Activated naive CD4-positive, alpha-beta T cell treated with anti-CD3 and anti-CD28 coated beads, Interleukin-2, amount 10 ng/mL, durations not matched to agents 7 days and 5 days (primary cell): Measurements from ENCODE around the gene CENPF.
"Not testable (repeated sequence)": the region's sequence is repeated elsewhere in the genome, so short reads cannot be mapped to it uniquely, and the experiment has no call there.

Experiments
- CTCF ChIA-PET: fragments of 350-600 bp; sonication (Branson Sonifier 250); formaldehyde crosslinking; loops from one replicate; lab custom pipeline; 2021; ENCODE audit warnings: antibody characterized with exemption; lab: Charles Lee
- DNase-seq: peaks from one replicate; pipeline ENCODE4 v3.0.0-alpha.2; 2020
- H3K27ac Mint-ChIP-seq: one replicate; pipeline ENCODE4 v1.8.0; 2021; ENCODE audit warnings: mild to moderate bottlenecking, moderate library complexity, mixed read lengths
- H3K27me3 Mint-ChIP-seq: one replicate; pipeline ENCODE4 v1.8.0; 2021; ENCODE audit warnings: mild to moderate bottlenecking, mixed read lengths
- H3K36me3 Mint-ChIP-seq: one replicate; pipeline ENCODE4 v1.8.0; 2021; ENCODE audit warnings: mixed read lengths
- H3K4me1 Mint-ChIP-seq: one replicate; pipeline ENCODE4 v1.8.0; 2021; ENCODE audit warnings: mixed read lengths
- H3K4me3 Mint-ChIP-seq: one replicate; pipeline ENCODE4 v1.8.0; 2021; ENCODE audit warnings: mild to moderate bottlenecking, moderate library complexity, mixed read lengths
- H3K9me3 Mint-ChIP-seq: one replicate; pipeline ENCODE4 v1.8.0; 2021; ENCODE audit warnings: mixed read lengths

The CENPF gene

DNA sequence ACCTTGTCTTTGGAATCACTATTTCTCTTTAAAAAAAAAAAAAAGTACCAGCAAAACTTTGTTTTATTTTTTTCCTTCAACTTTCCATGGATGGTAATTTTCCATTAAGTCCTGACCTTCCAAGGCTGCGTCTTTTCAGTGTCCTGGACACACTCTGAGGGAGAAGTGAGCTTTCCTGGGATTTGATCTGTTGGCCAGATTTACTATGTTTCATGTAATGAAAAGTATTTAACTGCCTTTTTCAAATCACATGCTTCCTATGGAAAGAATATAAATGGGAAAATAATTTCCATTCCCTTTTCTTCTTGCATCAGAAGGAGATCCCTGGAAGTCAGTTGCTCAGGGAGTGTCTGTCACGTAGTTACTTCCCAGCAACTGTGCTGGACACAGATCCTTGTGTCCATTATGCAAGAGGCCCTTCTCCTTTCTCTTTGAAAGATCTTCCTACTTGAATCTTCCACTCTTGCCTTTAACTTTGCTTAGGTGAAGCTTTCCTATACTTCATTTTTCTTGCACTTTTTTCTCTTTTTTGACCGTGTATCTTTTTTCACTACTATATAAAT is 59.3 kb downstream of the CENPF start:
- no peak for DNase-seq
- Mint-ChIP-seq H3K4me3 (no peak overlapping the region), H3K36me3 (peaks cover 82% of the 10 kb centered on the region), H3K27me3 (no peaks in the 10 kb centered on the region), H3K4me1 (peaks cover 2% of the 10 kb centered on the region), H3K27ac (no peak overlapping the region), H3K9me3 (no peaks in the 10 kb centered on the region)
- CTCF ChIA-PET, result interaction anchor here (1.4 kb wide), 1 partner anchor 21 kb away, joined by 3 read pairs; no protein-coding TSS in a partner anchor

DNA sequence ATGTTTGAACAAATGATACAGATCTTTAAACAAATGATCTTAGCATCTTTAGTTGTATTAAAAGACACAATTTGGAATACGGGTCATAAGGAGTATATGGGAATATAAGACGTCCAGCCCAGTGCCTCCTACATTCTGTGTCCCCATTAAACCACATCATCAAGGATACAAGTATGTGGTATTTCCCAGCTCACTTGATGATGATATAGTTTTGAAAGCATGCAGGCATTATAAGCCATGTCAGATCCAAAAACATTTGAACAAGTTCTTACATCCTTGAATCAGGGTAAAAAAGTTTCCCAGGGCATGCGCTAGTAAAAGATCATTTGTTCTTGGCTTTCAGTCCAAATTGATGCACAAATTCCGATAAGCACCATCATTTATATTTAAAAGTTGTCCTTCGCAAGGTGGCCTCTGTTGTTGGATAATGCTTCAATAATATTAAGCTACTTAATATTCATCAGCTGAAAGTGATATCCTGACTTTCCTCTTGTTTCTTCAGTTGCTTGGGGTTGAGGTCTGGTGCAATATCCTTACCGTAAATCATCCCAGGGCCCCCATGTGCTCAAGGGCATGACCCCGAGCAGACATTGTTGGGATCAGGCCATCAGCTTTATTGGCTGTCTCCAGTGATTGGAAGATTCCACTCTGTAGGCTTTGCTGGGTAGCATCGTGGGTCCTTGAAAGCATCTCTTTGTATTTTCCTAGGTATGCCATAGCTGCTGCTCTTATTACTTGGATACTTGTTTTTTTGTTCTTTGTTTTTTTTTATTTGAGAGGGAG is 61.8 kb downstream of the CENPF start:
- Mint-ChIP-seq H3K27me3 (no peaks in the 10 kb centered on the region), H3K4me3 (no peak overlapping the region), H3K36me3 (peaks cover 80% of the 10 kb centered on the region), H3K9me3 (no peaks in the 10 kb centered on the region), H3K27ac (no peak overlapping the region), H3K4me1 (peaks cover 2% of the 10 kb centered on the region)
- DNase-seq, result no peak
- CTCF ChIA-PET, result no interaction called here

DNA sequence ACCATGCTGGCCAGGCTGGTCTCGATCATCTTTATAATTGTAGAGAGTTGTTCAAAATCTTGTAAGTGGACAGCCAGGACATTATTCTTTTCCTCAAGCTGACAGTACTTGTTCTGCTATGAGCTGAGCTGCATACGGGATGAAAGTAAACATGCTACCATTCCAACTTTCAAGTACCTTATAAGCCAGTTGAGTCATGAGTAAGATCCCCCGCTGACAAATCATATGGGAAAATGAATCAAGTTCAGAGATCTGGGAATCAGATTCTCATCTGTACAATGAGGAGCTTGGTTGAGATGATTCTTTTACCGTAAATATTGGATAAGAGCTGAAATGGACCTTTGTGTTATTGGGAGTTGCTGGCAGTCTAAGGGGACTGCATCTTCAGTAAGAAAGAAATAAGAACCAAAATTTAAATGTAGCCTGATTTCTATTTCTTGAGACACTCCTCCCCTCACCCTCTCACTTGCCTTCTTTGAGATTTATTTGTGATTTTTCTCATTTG is 62.7 kb downstream of the CENPF start:
- CTCF ChIA-PET, result no interaction called here
- H3K4me3 Mint-ChIP-seq, result no peak overlapping the region
- DNase-seq, result no peak
- no peak overlapping the region for H3K27ac Mint-ChIP-seq
- H3K36me3 Mint-ChIP-seq, result peaks cover 83% of the 10 kb centered on the region
- no peaks in the 10 kb centered on the region for H3K27me3 Mint-ChIP-seq
- H3K4me1 Mint-ChIP-seq, result peaks cover 2% of the 10 kb centered on the region
- no peaks in the 10 kb centered on the region for H3K9me3 Mint-ChIP-seq

DNA sequence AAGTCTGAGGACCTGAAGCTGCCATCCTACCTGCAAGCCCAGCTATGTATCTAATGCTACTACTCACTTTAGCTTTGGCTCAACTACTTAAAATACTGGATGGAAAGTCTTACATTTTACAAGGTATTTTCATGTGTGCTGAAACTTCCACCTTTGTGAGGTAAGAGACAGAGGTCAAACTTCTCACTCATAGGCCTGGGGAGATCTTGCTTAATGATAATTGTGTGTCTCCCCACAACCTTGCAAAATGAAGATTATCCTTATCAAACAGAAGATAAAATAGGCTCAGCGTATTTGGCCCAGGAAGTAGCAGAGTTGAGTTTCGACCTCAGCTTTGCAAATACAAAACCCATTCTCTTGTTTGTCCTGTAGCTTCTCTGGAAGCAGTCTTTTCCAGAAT is 63.7 kb downstream of the CENPF start:
- CTCF ChIA-PET, result no interaction called here
- Mint-ChIP-seq H3K27me3 (no peaks in the 10 kb centered on the region), H3K36me3 (peaks cover 82% of the 10 kb centered on the region), H3K4me1 (no peaks in the 10 kb centered on the region), H3K4me3 (no peak overlapping the region), H3K9me3 (no peaks in the 10 kb centered on the region), H3K27ac (no peak overlapping the region)
- DNase-seq, result no peak

DNA sequence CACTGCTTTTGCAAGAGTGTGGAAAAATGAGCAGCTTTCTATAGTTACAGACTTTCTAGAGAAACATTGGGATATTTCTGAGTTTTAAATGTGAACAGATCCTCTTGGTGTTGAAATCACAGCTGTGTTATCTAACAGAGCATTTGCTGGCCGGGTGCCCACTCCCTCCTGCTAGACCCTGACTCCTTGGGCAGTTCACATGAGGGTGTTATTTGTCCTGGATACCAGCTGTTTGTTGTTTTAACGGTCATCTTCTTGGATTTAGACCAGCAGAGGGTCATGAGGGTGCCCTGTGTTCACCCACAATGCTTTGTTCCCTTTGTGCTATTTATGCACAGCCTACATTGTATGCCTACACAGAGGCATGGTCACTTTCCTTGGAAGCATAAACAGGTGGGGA is 67.1 kb downstream of the CENPF start:
- peaks cover under 1% of the 10 kb centered on the region for H3K9me3 Mint-ChIP-seq
- H3K36me3 Mint-ChIP-seq, result peaks cover 68% of the 10 kb centered on the region
- CTCF ChIA-PET, result no interaction called here
- no peak for DNase-seq
- no peak overlapping the region for H3K4me3 Mint-ChIP-seq
- H3K27ac Mint-ChIP-seq, result no peak overlapping the region
- H3K27me3 Mint-ChIP-seq, result no peaks in the 10 kb centered on the region
- H3K4me1 Mint-ChIP-seq, result no peaks in the 10 kb centered on the region

DNA sequence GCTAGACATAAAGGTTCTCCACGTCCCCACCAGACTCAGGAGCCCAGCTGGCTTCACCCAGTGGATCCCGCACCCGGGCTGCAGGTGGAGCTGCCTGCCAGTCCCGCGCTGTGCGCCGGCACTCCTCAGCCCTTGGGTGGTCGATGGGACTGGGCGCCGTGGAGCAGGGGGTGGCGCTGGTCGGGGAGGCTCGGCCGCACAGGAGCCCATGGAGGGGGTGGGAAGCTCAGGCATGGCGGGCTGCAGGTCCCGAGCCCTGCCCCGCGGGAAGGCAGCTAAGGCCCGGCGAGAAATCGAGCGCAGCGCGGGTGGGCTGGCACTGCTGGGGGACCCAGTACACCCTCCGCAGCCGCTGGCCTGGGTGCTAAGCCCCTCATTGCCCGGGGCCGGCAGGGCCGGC is 70.0 kb downstream of the CENPF start:
- H3K27me3 Mint-ChIP-seq, H3K4me1 Mint-ChIP-seq, DNase-seq, CTCF ChIA-PET, H3K9me3 Mint-ChIP-seq, H3K4me3 Mint-ChIP-seq, H3K27ac Mint-ChIP-seq: not testable (repeated sequence)
- peaks cover 43% of the 10 kb centered on the region for H3K36me3 Mint-ChIP-seq

DNA sequence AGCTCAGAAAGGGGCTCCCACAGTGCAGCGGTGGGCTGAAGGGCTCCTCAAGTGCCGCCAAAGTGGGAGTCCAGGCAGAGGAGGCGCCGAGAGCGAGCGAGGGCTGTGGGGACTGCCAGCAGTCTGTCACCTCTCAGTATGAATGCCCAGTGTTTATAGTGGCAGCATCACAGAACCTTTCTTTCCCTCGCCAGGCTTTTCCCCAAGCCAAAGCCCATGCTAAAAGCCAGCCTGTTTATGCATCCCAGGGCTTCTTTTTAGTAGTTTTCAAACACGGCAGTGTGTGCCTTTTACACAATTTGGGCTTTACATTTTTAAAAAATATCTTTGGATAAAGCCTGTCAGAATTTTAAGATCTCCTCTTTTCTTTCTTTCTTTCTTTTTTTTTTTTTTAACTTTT is 70.6 kb downstream of the CENPF start:
- Mint-ChIP-seq H3K4me3 (no peak overlapping the region), H3K9me3 (peaks cover 2% of the 10 kb centered on the region), H3K27me3 (no peaks in the 10 kb centered on the region), H3K27ac (no peak overlapping the region), H3K36me3 (peaks cover 40% of the 10 kb centered on the region), H3K4me1 (no peaks in the 10 kb centered on the region)
- CTCF ChIA-PET, result no interaction called here
- no peak for DNase-seq

DNA sequence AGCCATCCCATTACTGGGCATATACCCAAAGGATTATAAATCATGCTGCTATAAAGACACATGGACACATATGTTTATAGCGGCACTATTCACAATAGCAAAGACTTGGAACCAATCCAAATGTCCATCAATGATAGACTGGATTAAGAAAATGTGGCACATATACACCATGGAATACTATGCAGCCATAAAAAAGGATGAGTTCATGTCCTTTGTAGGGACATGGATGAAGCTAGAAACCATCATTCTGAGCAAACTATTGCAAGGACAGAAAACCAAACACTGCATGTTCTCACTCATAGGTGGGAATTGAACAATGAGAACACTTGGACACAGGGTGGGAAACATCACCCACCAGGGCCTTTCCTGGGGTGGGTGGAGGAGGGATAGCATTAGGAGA is 72.5 kb downstream of the CENPF start:
- CTCF ChIA-PET, H3K4me1 Mint-ChIP-seq, H3K4me3 Mint-ChIP-seq, H3K27me3 Mint-ChIP-seq, H3K9me3 Mint-ChIP-seq, DNase-seq, H3K27ac Mint-ChIP-seq: not testable (repeated sequence)
- peaks cover 27% of the 10 kb centered on the region for H3K36me3 Mint-ChIP-seq

DNA sequence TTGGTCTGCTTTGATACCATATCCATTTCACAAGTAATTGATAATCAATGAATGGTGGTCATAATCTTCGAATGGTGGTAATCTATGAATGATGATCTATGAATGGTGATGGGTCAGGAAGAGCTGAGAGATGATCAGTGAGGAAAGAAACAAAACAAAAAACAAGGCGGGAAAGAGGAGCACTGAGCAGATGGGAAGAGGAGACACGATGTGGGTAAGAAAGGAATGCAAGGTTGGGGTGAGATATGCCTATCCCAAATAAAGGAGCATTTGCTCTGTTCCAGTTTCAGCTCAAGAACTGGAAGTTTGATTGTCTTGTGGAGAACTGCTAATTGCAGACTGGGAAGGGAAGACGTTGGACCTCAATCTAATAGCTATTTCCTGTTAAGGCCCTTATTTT is 73.8 kb downstream of the CENPF start:
- CTCF ChIA-PET, result interaction anchor here (0.8 kb wide), 1 partner anchor 12 kb away, joined by 3 read pairs; no protein-coding TSS in a partner anchor

DNA sequence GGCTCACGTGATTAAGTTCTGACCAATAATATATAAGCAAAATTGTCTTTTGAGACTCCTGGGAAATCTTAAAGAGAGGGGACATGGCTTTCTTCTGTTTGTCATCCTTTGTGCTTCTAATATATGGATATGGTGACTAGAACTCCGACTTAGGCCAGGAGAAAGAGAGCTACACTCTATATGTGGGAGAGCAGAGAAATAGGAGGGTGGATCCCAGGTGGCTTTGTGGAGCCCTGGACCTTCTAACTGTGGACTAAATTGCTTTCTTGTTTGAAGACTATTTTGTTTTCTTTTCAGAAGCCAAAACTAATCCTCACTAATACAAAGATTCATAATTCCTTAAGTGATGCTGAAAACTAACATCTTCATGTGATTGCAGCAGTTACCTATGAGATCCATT is 75.0 kb downstream of the CENPF start:
- H3K27me3 Mint-ChIP-seq, result peaks cover 4% of the 10 kb centered on the region
- no peak overlapping the region for H3K27ac Mint-ChIP-seq
- DNase-seq, result no peak
- no peak overlapping the region for H3K4me3 Mint-ChIP-seq
- H3K36me3 Mint-ChIP-seq, result peaks cover 6% of the 10 kb centered on the region
- CTCF ChIA-PET, result no interaction called here
- peaks cover 2% of the 10 kb centered on the region for H3K9me3 Mint-ChIP-seq
- H3K4me1 Mint-ChIP-seq, result no peaks in the 10 kb centered on the region

More for the DNA sequence above, 73.8 kb downstream of the CENPF start:
- Mint-ChIP-seq H3K27ac (no peak overlapping the region), H3K9me3 (peaks cover 2% of the 10 kb centered on the region), H3K4me3 (no peak overlapping the region), H3K27me3 (peaks cover 4% of the 10 kb centered on the region), H3K4me1 (no peaks in the 10 kb centered on the region), H3K36me3 (peaks cover 16% of the 10 kb centered on the region)
- DNase-seq, result no peak

DNA sequence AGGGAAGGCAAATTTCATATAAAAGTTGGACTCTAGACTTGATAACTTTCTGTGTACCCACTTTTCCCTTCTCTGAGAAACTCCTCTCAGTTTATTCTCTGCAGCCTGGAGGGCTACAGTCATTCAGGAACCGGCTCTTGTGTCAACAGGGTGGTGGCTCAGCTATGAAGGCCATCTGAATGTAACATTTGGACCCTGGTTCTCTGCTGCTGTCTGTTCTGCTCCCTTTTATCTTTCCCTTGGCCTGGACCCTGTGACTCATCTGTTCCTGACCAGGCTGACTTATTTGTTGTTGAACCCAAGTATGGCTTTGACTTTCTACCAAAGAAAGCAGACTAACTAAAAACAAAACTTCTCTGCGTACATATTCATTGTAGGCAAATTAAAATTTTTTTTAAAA is 75.4 kb downstream of the CENPF start:
- Mint-ChIP-seq H3K27me3 (peaks cover 4% of the 10 kb centered on the region), H3K27ac (no peak overlapping the region), H3K4me3 (no peak overlapping the region), H3K36me3 (peaks cover 6% of the 10 kb centered on the region), H3K9me3 (peaks cover 2% of the 10 kb centered on the region), H3K4me1 (no peaks in the 10 kb centered on the region)
- CTCF ChIA-PET, result no interaction called here
- DNase-seq, result no peak

DNA sequence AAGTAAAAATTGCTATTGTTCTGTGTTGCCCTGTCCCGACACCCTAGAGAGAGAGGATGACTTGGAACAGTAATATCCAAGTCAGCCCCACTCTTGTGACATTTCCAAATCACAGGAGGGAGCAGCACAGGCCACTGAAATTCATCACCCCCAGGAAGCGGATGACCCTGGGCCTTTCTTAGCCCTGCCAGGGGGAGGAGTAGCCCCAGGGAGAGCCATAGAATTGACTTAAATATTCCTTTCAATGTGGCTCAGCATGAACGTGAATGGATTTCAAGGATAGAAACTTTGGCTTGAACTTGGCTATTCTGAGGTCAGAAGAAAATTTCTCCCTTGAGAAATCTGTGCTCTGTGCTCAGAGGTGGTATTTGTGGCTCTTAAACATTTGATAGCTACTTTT is 80.6 kb downstream of the CENPF start:
- CTCF ChIA-PET, result no interaction called here
- no peak for DNase-seq
- H3K27ac Mint-ChIP-seq, result no peak overlapping the region
- no peaks in the 10 kb centered on the region for H3K4me1 Mint-ChIP-seq
- H3K27me3 Mint-ChIP-seq, result peaks cover 4% of the 10 kb centered on the region
- no peaks in the 10 kb centered on the region for H3K36me3 Mint-ChIP-seq
- H3K9me3 Mint-ChIP-seq, result no peaks in the 10 kb centered on the region
- H3K4me3 Mint-ChIP-seq, result no peak overlapping the region

DNA sequence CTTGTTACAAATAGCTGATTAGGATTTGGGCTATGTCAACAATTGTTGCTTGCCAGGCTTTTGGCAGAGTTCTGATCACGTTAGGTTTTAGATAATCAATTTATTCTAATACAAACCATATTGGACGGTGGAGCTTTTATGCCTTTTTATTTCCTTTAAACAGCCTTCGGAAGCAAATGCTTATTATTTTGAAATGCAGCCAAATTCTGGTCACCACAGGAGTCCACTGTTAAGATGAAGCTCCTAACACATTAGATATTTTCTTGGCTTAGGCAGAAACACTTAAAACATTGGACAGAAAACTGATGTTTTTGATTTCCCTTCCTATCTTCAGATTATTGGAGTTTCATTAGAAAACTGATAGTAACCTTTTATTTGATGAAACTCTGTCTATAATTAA is 82.9 kb downstream of the CENPF start:
- Mint-ChIP-seq H3K4me3 (no peak overlapping the region), H3K9me3 (no peaks in the 10 kb centered on the region), H3K36me3 (no peaks in the 10 kb centered on the region), H3K4me1 (no peaks in the 10 kb centered on the region), H3K27ac (no peak overlapping the region), H3K27me3 (no peaks in the 10 kb centered on the region)
- no peak for DNase-seq
- CTCF ChIA-PET, result no interaction called here

DNA sequence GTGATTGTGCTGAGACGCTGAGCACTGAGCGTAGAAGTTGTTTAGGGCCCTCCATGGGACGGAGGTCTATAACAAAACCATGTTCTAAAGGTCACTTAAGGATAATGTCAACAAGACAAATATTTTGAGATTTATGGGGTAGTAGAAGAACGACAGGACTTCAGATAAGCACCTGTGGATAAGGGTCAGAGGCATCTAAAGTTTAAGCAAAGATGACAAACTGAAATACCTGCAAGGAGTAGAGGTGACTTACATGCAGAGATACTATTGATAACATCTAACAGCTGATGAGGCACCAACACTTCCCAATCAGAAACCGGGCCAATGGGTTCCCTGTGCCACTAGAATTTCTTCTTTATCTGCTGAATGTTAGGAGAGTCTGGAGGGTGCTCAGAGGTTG is 83.5 kb downstream of the CENPF start:
- H3K36me3 Mint-ChIP-seq, result no peaks in the 10 kb centered on the region
- H3K27me3 Mint-ChIP-seq, result no peaks in the 10 kb centered on the region
- CTCF ChIA-PET, result no interaction called here
- no peak overlapping the region for H3K27ac Mint-ChIP-seq
- no peak for DNase-seq
- H3K4me3 Mint-ChIP-seq, result no peak overlapping the region
- no peaks in the 10 kb centered on the region for H3K9me3 Mint-ChIP-seq
- no peaks in the 10 kb centered on the region for H3K4me1 Mint-ChIP-seq

DNA sequence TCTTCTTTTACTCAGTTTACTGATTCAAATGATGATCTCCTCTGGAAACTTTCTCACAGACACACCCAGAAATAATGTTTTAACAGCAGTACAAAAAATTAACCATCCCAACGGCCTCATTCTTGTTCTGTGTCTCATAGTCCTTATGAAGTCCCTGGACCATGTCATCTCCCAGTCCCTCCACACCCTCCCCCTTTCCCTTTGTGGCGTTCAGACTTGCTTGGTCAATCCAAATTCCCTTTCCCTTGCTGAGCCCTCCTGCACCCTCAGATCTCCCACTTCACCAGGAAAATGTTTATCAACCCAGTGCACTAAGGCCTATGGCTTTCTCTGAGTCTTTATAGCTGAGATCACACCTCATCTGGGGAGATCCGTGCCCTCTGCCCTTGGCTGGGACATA is 85.9 kb downstream of the CENPF start:
- DNase-seq, result no peak
- Mint-ChIP-seq H3K36me3 (no peaks in the 10 kb centered on the region), H3K27ac (no peak overlapping the region), H3K4me3 (no peak overlapping the region), H3K9me3 (no peaks in the 10 kb centered on the region), H3K27me3 (no peaks in the 10 kb centered on the region), H3K4me1 (no peaks in the 10 kb centered on the region)
- CTCF ChIA-PET, result interaction anchor here (0.9 to 1.3 kb wide), 2 partner anchors 12 to 59 kb away, joined by 3 read pairs; no protein-coding TSS in a partner anchor
